NCI-H2227 (cell line): Measurements from ENCODE around the gene DOCK2.

Experiments used
- DNase-seq: peaks from one replicate; lab custom pipeline; 2025; ENCODE audit not compliant: unreplicated experiment; lab: John Stamatoyannopoulos, UW

Gene DOCK2

DNA sequence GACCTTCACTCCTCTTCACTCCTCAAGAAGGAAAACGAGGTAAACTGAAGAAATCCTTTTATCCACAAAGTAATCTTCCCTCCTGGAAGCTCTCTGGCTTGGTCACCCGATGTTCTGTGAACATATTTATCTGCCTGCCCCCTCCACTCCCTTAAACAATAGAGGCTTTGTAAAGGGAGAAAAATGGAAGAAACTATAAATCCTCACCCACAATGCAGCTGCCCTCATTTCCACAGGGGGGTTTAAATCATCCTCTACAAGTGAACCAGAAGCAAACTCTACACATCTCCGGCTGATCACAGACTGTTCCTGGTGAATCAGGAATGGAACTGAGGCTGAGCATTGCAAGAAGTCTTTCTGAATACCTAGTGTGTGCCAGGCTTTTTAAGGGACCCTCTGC is 336.0 kb downstream of the DOCK2 start:
- DNase-seq = no peak

DNA sequence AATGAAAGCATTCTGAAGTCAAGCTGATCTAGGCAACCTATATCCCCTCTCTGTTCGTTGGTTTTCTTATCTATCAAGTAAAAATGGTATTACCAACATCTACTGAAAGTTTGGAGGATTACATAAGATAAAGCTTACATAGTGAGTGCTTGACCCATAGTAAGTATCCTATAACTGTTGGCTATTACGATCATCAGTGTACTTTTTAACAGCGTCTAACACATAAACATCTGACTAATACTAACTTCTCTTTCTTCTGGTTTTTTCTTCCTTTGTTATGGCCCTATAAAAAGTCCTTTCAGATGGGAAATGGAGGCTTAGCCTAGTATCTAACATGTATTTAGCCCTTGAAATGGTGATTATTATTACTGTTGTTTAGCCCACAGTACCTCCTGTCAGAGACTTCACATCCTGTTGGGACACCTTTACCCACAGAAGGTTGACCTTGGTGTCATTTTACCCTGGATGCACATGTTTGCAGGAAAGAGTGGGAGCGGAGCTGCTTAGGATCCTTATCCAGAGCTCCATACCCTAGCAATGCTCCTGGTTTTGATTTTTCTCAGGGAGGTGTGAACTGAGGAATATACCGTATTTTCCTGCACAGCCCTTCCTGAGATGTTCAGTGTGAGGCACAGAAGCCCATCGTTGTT is 337.2 kb downstream of the DOCK2 start:
- DNase-seq = no peak

DNA sequence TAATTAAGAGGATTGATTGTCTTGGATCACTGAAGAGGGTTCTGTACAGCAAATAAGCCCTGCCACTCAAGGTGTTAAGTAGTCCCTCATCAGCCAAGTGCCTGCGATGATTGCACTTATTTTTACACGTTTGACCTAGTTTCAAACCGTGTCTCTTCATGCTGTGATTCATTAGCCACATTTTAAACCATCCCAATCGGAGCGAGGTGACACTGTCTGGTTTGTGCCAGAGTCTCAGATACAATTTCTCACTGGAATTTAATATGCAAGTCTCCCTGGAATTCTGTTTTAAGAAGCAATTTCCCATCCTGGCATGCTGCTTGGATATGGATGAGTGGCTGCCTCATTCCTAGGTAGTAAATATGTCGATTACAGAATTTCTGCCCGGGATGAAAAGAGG is 341.6 kb downstream of the DOCK2 start:
- DNase-seq = no peak

DNA sequence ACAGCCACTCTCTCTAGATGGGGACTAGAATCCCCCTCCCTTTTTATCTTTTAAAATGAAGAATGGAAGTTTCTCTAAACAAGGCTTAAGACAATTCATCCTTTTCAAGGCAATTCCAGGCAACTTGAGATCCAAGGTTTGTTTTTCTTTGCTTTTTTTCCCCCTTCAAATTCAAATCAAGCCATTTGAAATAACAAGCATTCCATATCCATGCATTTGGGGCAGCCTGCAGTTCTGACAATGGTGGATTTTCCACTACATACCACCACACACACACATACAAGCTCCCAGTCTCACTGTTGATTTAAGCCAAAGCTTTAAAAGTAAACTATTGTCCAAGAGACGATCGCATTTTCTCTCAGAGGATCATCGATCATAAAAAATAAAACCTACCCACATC is 342.8 kb downstream of the DOCK2 start:
- no peak for DNase-seq

DNA sequence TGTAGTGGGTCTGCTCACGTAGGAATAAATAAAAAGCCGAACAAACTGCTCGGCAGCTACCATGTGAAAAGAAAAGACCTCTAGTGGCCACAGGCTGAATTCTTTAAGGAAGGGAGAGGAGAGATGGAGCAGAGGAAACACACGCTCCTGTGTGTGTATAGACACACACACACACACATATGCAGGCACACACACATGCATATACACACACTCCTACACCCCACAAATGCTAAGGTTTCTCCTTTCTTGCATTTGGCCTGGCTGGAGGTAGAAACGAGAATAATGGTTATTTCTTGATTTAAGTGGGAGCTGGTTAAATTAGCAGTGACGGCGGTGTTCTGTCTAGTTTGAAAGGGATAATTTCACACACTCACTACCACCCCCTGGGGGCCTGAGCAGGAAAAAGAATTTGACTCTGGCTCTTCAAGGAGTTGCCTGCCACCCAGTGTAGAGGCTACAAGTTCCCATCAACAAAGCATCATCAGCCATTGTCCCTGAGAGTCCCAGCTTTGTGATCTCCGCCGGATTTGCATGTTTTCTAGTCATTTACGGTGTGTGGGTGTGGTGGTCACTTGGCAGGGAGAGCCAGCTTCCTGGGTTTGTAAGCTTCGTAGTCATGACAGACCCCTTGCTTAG is 343.5 kb downstream of the DOCK2 start, which contains the start of gene INSYN2B:
INSYN2B (minus strand) TSS at position 78 of the 636 bp plus-strand sequence. CDS start 96,597 bp downstream, outside the sequence.
- peak; percentile 79 for DNase-seq

- DNase-seq = no peak
Measured at GRCh38 chr5:169988206-169988605, 351.1 kb downstream of the DOCK2 start.

DNA sequence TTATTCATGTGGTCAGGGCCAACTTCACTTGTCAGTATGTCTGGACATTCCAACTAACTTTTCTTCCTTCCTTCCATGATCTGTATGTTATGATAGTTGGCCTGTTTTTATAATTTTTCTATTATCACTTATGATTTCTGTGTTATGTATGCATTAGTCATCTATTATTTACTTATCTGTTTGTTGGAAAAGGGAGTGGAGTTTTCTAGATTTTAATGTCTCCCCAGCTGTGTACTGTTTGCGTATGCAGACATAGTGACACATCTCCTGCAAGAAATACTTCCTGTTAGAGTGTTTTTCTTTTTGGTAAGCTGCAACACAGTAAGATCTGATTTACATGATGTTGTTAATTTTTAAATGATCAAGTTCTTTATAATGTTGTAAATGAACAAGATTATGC is 351.9 kb downstream of the DOCK2 start:
- no peak for DNase-seq

DNA sequence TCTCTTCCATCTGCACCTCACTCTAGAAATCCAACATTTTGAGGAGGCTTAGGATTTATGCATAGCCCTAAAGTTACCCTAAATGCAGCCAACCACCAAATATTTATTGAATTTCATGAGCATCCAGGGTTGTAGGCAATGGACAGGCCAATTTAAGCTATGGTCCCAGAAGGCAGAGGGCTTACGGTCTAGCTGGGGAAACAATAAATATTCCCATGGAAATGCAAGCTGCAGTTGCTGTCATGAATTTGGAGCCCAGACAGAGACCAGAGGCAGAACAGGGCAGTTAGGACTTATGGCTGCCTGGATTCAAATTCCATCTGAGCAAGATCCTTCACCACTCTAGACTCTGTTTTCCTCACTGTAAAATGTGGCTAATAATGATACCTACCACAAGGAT is 352.3 kb downstream of the DOCK2 start:
- DNase-seq = no peak

- no peak for DNase-seq
Measured at GRCh38 chr5:169991115-169991869, 354.2 kb downstream of the DOCK2 start.

GRCh38 chr5:169992789-169993484 is 355.9 kb downstream of the DOCK2 start:
- DNase-seq = no peak

- DNase-seq = no peak
Measured at GRCh38 chr5:169993485-169993790, 356.4 kb downstream of the DOCK2 start.

GRCh38 chr5:169997798-169998197 is 360.7 kb downstream of the DOCK2 start:
- no peak for DNase-seq

GRCh38 chr5:169999621-170000020 is 362.5 kb downstream of the DOCK2 start:
- no peak for DNase-seq

DNA sequence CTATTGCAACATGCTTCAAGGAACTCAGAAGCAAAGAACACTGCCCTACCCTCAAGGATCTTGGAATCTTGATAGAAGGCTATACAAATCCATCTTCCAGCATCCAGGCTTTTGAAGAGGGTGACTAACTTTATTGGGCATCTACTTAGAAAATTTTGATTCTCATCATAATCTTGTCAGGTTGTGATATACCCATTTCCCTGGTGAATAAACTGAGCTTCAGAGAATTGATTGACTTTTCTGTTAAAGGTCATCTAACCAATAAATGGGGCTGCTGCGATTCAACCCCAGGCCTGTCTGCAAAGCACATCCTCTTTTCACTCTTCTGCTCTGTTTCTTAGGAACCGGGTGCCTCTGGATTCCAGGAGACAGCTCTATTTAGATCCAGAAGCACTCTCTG is 363.1 kb downstream of the DOCK2 start:
- no peak for DNase-seq

- no peak for DNase-seq
Measured at GRCh38 chr5:170006021-170006420, 368.9 kb downstream of the DOCK2 start.

- no peak for DNase-seq
Measured at GRCh38 chr5:170008376-170008775, 371.3 kb downstream of the DOCK2 start.

- DNase-seq = no peak
Measured at GRCh38 chr5:170010595-170010994, 373.5 kb downstream of the DOCK2 start.

DNA sequence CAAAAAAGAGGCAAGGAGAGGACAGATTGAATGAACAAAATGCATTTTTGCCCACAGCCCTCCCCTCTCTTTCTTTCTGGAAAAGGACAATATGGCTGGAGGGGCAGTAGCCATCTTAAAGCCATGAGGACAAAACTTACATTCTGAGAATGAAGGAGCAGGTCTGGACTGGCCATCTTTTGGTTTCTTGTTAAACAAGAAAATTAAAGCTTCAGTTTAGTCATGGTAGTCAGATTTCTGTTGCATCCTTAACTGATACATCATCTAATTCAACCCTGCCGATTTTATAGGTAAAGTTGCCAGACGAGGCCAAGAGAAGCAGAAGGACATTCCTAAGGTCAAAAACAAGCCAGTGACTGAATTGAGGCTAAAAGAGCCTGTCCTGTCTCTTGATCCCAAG is 374.7 kb downstream of the DOCK2 start:
- no peak for DNase-seq

DNA sequence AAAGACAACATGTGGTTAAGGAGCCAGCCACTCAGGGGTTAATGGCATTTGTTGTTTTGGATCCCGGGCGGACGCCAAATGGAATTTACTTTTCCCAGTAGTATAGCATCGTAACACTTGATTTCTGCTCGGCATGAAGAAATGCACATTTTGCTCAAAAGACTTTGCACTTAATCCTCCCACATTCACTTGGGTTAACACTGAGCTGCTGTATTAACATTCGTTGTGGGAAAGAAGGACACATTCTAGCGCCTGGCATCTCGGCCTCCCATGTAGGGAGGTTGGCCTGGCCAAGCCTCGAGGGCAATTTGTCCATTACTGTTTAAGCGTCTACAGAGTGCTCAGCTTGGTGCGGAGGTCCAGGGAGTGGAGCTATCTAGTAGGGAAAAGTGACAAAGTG is 375.5 kb downstream of the DOCK2 start:
- no peak for DNase-seq

DNA sequence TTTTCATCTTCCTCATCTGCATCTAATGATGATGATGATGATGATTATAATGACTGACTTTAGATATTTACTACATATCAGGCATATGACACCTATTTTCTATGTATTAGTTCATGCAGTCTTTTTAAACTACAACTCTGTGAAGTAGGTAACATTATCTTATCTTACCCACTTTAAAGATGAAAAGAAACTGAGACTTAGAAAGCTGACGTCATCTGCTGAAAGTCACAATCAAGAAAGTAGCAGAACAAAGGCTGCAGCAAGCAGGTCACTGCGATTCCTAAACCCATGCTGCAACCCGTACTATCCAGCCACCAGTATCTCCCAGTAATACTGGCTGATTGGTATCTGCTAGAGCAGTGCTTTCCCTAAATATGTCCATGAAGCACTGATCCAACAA is 383.3 kb downstream of the DOCK2 start:
- DNase-seq = no peak

DNA sequence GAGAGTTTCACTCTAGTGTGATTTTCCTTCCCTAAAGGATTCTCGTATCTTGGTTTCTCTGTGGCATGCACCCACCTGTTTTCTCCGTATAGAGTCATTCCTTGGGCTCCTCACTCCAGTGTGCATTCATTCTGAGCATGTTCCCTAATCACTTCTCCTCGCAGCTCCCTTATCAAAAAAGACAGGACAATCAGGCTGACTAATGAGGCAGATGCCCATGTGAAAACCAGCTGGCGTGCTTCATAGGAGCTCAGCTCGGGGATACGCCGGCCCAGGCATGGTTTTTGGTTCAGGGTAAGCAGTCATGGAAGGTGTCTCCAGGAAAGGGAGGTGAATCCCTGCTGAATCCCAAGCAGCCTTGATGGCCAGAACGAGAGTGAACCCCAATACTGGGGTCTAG is 384.4 kb downstream of the DOCK2 start:
- no peak for DNase-seq

DNA sequence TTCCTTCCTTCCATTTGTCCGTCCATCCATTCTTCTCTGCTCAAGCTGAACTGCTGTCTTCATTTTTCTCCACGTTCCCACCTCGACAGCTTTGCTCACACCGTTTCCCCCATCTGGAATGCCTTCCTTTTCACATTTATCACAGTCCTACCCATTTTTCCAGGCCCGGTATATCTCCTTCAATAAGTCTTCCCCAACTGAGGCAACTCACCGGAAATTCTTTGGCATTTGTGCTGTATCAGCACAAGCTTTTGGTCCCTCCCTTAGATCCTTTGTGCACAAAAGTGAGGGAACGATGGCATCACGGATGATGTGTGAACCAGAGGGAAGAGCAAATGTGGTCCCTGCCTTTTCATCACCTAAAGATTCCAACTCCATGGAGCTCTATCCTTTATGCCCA is 388.8 kb downstream of the DOCK2 start:
- no peak for DNase-seq
